Measurements from ENCODE around the gene NELL2. TPM values are rescaled to one million over a fixed set of nuclear protein-coding genes. Genes with fewer than 3 reads are reported as not detected.
"Not testable (repeated sequence)": the region's sequence is repeated elsewhere in the genome, so short reads cannot be mapped to it uniquely, and the experiment has no call there.

The NELL2 gene
- 10 to 100 TPM in 3 of 4 donors, 1 to 10 TPM in 1; 2.6 to 32.3 (median 11.9) TPM for total RNA-seq

DNA sequence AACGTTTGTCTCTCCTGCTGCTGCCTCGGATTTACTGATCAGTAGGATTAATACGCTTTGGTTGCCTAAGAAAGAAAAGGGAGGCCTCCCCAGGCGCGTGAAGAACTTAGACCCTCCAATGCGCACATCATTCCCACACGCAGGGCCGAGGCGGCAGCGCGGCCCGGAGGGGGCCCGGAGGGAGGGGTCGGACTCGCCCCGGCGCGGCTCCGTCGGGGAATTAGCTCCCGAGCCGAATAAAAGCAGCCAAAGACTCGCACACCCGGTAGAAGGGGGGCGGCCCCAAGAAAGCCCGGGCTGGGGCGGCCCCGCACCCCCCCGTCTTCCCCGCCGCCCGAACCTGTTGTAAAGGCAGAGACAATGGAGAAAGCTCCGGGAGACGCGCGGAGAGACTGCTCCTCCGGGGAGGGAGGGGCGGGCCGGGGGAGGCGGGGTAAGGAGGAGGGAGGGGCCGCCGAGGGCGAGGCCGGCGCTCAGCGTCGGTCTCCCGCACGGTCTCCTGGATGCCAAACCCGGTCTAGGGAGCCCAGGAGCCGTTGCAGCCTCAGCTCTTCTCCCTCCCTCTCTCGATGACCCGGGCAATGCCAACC is at the start of gene NELL2:
Gene NELL2 (minus strand): TSS at position 362 of the 590 bp plus-strand sequence. CDS start 446 bp downstream, outside the sequence.
- 1% methylated on average over 24 to 49 of the region's 53 CpGs for WGBS, 2 donors
- peak within 1 kb of the TSS; percentile 44 for H3K4me3 ChIP-seq (ENCODE audit: low read depth, poor library complexity, severe bottlenecking)
- DNase-seq (ENCODE audit: low spot score in 2 of 2), result peak; percentile 14 to 84
- TF ChIP-seq POLR2A (IDR thresholded peaks at IDR 0.05), result no peak
- TF ChIP-seq, protein P1, sequence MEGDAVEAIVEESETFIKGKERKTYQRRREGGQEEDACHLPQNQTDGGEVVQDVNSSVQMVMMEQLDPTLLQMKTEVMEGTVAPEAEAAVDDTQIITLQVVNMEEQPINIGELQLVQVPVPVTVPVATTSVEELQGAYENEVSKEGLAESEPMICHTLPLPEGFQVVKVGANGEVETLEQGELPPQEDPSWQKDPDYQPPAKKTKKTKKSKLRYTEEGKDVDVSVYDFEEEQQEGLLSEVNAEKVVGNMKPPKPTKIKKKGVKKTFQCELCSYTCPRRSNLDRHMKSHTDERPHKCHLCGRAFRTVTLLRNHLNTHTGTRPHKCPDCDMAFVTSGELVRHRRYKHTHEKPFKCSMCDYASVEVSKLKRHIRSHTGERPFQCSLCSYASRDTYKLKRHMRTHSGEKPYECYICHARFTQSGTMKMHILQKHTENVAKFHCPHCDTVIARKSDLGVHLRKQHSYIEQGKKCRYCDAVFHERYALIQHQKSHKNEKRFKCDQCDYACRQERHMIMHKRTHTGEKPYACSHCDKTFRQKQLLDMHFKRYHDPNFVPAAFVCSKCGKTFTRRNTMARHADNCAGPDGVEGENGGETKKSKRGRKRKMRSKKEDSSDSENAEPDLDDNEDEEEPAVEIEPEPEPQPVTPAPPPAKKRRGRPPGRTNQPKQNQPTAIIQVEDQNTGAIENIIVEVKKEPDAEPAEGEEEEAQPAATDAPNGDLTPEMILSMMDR (IDR thresholded peaks at IDR 0.05), result no peak
- intact Hi-C loops (cut with DNase I; ENCODE audit: low total_unique reads), result no loop called here

DNA sequence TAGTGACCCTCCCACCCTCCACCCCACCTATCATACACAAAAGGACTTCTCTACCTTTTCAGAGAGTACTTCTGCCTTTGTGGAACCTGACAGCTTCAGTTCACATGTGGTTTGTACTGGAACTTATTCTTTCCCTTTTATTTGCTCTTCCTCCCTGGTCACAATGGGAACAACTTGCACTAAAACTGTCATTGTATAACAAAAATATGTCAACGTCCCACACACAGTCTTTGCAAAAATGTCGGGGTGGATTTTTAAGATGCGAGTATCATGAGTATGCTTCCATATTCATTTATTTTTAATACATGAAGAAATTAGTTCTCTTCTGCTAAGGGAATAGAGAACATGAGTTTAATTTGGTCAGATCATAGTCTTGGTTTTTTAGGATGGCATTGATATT is 45.6 kb upstream of the NELL2 start:
- no peak for TF ChIP-seq POLR2A (IDR thresholded peaks at IDR 0.05)
- TF ChIP-seq, protein P1 (IDR thresholded peaks at IDR 0.05), result no peak
- intact Hi-C loops (cut with DNase I; ENCODE audit: low total_unique reads), result loop anchor here (10.0 kb wide), 1 partner anchor 907 kb away; no protein-coding TSS in a partner anchor
- no peak overlapping the region for H3K4me3 ChIP-seq (ENCODE audit: low read depth, poor library complexity, severe bottlenecking)
- 81 to 84% methylated on average over 3 of the region's 3 CpGs for WGBS, 2 donors
- DNase-seq (ENCODE audit: low spot score in 2 of 2), result no peak

DNA sequence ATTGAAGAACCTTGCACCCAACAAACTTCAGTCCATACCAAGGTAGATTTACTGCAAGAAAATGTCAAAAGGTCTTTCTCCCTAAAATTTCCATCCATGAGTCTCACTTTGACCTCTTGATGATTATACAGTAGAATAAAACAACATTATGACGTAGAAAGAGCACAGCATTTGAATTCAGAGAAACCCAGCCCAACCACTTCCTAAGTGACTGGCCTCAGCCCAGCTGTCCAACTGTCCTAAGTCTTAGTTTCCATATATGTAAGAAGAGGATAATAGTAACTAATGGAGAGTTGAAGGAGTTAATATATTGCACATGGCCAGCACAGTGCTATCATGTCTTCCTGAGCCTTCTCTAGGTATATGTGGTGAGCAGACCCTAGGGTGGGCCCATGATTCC is 41.0 kb upstream of the NELL2 start:
- no peak overlapping the region for H3K4me3 ChIP-seq (ENCODE audit: low read depth, poor library complexity, severe bottlenecking)
- no peak for TF ChIP-seq POLR2A (IDR thresholded peaks at IDR 0.05)
- TF ChIP-seq, protein P1 (IDR thresholded peaks at IDR 0.05), result no peak
- intact Hi-C loops (cut with DNase I; ENCODE audit: low total_unique reads), result no loop called here
- DNase-seq (ENCODE audit: low spot score in 2 of 2), result no peak
- WGBS, 2 donors, result 73 to 75% methylated on average over 1 of the region's 1 CpG

DNA sequence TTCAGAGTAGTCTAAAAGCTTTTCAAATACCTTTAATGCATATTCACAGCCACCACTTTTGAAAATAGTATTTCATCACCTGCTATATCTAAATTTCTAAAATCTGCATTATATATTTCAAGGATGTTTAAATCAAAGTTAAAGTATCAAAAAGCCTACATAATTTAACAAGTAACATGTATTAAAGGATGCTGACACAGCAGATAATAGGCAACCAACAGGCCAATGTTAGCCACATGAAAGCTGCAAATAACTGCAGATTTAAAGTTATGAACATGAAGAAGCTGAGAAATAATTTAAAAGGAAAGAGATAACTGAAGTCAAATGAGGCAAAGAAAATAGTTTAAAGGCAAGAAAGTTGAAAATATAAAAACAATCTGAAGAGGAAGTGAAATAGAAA is 39.8 kb upstream of the NELL2 start:
- H3K4me3 ChIP-seq (ENCODE audit: low read depth, poor library complexity, severe bottlenecking), result no peak overlapping the region
- intact Hi-C loops (cut with DNase I; ENCODE audit: low total_unique reads), result no loop called here
- TF ChIP-seq POLR2A (IDR thresholded peaks at IDR 0.05), result no peak
- TF ChIP-seq, protein P1 (IDR thresholded peaks at IDR 0.05), result no peak
- no peak for DNase-seq (ENCODE audit: low spot score in 2 of 2)

DNA sequence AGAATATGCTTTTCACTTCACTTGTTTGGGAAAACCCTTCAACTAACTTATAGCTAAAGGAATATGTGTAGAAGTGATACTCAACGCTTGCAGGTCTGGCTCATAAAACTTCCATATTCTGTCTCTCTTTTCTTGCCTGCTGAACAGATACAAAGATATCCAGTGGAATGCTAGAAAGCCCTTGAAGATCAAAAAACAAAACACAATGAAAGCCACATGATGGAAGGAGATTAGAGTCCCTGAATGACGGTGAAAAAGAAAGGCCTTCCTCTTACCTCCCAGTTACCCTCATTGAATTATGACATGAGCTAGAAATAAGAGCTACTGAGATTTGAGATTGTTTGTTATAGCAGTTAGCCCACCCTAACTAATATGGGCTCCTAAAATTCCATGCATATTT is 28.2 kb upstream of the NELL2 start:
- TF ChIP-seq, protein P1 (IDR thresholded peaks at IDR 0.05), result no peak
- TF ChIP-seq POLR2A (IDR thresholded peaks at IDR 0.05), result no peak
- intact Hi-C loops (cut with DNase I; ENCODE audit: low total_unique reads), result no loop called here
- 57 to 69% methylated on average over 2 of the region's 2 CpGs for WGBS, 2 donors
- no peak overlapping the region for H3K4me3 ChIP-seq (ENCODE audit: low read depth, poor library complexity, severe bottlenecking)
- DNase-seq (ENCODE audit: low spot score in 2 of 2), result no peak

DNA sequence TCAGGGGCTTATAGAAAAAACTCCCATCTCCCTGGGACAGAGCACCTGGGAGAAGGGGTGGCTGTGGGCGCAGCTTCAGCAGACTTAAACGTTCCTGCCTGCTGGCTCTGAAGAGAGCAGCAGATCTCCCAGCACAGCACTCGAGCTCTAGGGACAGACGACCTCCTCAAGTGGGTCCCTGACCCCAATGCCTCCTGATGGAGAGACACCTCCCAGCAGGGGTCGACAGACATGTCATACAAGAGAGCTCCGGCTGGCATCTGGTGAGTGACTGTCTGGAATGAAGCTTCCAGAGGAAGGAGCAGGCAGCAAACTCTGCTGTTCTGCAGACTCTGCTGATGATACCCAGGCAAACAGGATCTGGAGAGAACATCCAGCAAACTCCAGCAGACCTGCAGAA is 22.0 kb upstream of the NELL2 start:
- DNase-seq (ENCODE audit: low spot score in 2 of 2); intact Hi-C loops (cut with DNase I; ENCODE audit: low total_unique reads); H3K4me3 ChIP-seq (ENCODE audit: low read depth, poor library complexity, severe bottlenecking): not testable (repeated sequence)
- whole genome bisulfite sequencing, 2 donors, result 81 to 88% methylated on average over 5 to 6 of the region's 6 CpGs

Measured in lower leg skin (tissue), 4 donors.